CD1c-positive myeloid dendritic cell (primary cell): ENCODE measurements around the gene MPRIP.
"Not testable (repeated sequence)": the region's sequence is repeated elsewhere in the genome, so short reads cannot be mapped to it uniquely, and the experiment has no call there.

Experiments
- DNase-seq: peaks from one replicate; pipeline ENCODE4 v3.0.0-alpha.2; 2016; ENCODE audit errors: extremely low spot score

Gene MPRIP

DNA sequence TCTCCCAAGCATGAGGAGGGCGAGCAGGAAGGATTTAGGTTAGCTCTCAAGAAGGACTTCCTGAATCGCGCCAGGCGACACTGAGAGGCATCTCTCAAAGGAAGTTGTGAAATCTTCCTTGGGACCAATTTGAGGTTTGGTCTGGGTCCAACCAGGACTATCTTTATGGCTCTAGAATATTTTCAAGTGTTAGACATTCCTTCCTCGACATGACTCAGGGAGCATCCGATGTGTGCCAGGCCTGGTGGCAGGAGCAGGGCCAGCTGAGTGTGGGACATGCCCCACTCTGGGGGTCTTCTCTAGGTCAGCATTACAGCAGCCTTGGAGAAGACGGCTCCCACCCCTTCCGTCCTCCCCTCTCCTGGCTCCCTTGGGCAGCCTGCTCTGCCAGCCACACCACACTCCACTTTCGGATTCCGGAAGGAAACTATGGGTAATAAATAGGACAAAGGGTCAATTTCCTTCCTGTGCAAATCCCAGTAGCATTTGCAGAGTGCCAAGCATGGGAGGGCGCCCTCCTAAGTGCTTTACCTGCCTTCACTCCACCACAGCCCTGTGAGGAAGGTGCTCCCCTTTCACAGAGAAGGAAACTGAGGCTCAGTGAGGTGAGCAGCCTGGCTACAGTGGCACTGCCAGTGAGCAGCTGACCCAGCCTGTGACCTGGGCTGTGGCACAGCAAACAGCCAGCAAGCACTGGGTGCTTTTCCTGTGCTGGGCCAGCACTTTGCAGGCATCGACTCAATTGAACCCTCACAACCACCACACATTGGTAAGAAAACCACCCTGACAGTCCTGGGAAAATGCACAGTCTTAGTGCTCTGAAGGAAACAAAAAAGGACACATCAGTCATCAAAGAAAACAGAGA, 31.0 kb upstream of the MPRIP start:
- peak; percentile 44 for DNase-seq

DNA sequence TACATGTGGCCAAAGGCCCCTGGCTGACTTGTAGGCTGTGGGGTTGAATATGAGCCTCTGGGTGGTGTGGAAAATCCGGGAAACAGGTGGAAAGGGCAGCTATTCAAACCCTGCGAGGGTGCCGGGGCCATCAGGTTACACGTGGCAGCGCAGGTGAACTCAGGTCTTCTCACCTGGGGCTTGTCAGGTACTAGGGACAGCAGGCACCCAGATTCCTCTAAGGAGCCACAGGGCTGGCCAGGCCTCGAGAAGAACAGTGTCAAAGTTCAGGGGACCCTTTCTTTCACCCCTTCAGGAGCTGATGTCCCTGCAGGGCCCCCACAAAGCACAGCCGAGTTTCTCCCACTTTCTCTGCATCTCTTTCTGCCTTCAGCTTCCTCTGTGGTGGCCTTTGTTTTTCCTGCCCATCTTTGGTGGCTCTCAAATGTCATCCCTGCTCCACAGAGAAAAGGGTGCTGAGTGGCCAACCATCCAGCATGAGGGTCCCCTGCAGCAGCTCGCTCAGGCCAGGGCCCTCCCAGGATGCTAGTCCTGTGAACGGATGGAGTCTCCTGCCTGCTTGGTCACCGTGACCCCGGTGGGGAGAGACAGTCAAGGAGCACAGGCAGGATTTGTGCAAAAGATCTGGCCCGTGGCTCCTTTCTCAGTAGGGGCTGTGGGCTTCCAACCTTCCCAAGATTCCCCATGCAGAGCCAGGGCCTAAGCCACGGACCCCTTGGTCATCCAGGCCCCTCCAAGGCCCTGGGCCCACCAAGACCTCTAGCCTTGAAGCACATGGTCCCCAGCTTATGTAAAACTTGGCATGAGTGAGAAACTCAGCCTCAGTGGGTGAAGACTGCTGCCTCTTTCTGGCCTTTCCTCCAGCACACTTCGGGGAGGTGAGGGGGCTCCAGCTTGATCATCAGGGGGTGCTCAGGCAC, 28.2 kb upstream of the MPRIP start:
- not testable (repeated sequence) for DNase-seq

DNA sequence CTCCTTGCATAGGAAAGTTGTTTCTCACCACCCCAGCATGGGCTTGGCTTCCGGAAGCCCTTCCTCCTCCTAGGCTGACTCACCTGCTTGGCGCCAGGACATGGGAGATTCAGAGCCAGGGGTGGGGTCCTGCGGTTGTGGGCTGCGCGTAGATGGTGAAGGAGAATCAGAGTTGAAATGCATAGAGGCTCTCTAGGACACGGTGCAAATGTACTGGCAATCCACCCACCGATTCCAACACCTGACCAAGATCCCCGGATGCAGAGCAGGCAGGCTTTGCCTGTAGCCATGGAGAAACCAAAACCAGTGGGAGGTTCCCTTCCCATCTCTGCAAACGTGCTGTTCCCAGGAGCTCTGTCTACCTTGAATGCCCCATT, 27.5 kb upstream of the MPRIP start:
- DNase-seq: not testable (repeated sequence)

DNA sequence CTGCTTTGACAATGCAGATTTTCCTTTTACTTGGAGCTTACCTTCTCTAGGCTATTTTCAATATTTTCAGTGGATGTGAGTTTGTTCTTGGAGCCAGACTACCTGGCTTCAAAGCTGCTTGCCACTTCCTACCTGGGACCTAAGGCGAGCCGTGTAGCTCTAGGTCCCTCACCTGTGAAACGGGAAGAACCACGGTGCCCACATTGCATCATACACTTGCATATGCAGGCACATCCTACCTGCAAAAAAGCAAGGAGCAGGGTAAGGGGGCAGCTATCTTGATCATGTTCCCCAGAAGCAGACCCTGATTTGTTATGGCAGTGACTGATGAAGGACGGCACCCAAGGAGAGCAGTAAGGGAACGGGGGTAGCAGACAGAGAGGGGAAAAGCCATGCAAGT, 27.0 kb upstream of the MPRIP start:
- no peak for DNase-seq

DNA sequence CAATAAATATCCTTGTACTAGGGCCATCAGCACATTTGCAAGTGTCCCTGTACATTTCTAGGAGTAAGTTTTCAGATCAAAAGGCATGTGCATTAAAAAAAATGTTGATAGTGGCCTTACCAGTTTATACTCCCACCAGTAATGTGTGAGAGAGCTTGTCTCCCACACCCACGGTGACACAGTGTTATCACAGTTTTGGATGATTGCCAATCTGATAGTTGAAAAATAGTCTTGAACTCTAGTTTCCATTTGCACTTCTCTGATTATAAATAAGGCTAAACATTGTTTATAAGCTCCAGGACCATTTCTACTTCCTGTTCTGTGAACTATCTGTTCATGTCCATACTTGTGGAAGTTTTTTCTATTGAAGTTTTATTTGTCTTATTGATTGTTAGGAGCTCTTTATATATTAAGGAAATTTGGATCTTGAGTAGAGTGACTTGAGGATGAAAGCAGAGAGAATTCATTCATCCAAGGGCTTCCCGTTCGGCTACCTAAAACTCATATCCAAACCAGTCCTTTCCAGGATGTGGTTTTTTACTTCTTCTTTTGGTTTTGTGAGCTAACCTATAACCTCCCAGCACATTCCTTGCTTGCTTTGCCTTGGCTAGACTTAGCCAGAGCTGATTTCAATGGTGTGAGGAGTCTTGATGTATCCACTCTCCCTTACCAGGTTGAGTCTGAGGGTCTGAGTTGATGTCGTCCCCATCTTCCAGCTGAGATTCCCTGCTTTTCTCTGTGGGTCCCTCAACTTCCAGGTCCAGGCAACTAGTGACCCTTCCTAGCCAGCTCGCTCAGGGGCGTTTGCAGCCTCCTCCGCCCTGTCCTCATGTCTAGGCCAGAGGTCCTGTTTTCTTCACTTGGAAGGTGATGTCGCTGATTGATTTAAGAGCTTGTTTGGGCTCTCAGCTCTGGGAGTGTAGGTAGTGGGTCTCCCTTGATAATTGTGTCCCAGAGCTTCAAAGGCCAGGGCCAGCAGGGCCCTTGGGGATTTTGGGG, 25.8 kb upstream of the MPRIP start:
- DNase-seq: peak; percentile 85

DNA sequence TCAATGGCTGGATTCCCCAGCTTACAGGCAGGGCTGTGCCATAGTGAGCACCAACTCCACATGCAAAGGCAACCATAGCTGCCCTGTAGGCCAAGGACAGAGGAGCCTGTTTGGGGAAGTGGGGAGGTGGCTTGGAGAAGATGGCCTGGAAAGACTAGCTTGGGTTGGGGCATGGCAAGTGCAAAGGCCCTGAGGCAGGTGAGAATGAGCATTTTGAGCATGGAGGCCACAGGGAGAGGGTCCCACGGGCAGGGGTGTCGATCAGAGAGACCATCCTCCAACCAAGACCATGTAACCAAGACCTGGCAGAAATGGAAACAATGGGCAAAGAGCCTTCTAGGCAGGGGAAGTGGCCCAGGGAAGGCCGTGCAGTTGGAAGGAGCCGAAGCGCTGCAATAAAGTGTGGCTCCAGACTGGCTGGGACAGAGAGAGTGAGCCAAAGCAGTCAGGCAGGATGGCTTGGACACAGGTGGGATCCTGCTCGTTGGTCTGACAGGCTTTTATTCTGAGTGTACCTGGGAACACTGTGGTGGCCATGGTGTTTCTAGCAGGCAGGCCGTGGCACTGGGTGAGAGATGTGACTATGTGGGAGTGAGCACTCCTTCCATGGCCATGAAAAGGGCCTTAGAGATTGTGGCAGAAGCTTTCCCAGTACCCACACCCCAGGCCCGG, 24.8 kb upstream of the MPRIP start:
- no peak for DNase-seq

DNA sequence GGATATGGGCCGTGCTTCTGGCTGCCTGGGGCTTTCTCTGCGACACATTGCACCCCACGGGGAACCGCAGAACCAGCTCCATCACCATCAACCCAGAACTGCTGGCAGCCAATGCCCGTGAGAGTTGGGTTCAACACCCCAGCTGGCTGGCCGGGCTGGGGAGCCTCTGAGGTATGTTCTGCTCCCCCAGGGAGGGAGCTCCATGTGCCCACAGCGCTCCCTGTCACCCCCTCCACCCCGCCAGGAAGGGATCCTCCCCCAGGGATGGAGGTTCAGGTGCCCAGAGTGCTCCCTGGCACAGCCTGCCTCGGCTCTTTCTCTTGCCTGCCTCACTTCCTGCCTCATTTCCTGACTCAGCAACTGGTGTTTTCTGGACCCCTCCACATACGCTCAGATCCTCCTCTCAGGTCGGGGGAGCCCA, 24.2 kb upstream of the MPRIP start:
- DNase-seq: no peak

DNA sequence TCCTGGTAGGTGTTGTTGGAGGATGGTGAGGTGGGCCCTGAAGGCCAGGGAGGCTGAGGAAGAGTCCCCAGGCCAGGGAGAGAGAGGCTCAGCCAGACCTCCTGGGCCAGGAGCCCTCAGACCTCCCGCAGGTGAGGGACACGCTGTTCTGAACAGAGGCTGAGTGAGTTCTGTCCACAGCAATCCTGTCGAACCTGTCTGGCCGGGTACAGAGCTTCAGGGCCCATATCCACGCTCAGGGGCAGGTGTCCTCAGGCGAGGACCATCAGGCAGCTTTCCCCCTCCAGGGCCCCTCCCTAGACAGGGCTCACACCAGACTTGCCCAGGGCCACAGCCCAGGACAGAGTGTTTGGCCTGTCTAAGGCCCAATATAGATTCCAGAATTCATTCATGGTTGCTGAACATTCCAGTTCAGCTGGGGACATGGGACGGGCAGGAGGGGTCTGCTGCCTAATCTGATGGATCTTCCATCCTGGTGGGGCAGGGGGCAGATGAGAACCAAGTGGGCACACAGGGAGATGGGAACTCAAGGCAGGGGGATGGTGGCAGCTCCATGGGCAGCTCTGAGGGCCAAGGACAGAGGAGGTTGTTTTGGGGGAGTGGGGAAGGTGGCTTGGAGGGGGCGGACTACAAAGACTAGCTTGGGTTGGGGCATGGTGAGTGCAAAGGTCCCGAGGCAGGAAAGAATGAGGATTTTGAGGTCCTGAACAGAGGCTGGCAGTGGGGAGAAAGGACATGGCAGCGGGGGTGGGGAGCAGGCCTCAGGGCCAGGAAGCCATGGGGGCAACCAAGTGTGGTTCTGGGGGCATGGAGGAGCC, 23.4 kb upstream of the MPRIP start:
- no peak for DNase-seq

DNA sequence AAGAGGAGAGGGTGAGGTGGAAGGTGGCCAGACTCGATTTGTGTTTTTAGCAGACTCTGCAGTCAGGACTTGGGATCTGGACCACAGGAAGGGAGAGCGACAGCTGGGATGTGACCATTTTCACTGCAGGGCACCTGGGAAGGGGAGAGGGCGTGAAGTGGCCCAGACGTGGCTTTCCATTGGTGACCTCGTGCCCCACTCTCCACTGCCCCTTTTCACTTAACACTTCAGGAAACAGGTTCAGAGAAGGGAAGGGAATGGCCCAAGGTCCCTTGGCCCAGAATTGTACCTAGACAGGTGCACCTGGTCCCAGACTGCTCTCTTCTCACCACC, 22.9 kb upstream of the MPRIP start:
- no peak for DNase-seq

DNA sequence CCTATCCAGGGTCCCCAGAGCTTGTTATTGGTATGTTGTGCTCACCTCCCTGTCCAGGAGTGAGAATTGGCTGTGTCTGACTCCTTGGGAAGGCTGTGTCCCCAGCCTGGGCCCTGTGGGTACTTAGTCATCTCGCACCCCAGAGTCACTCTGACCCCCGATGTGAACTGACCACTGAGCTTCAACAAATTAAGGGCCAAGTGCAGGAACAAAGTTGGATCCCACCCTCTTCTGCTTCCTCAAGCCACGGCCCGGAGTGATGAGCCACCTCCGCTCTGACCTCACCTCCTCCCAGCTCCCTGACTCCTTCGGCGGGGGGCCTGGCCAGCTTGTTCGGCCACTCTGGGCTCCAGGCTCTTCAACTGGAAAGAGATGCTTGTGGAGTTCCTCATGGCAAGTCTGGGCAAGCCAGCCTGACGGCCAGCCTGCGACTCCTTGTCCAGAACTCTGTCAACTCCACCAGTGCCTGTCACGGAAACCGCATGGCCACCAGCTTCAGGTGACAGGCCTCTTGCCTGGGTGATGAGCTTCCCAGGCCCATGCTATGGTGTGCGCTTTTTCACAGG, 22.3 kb upstream of the MPRIP start:
- no peak for DNase-seq

DNA sequence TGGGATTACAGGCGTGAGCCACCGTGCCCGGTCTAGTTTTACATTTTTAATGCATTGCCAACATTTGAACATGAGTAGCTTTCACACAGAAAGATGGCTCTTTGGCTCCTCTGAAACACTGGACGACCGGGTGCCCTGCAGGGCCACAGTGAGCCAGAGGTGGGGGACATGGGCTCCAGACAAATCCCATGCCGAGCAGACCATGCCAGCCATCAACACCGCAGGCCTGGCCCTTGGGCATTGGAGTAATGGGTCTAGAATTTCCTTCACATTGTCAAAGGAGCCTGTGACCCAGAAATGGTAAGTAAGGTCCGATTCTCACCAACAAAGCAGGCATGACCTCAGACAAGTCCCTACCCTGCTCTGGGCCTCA, 21.4 kb upstream of the MPRIP start:
- DNase-seq: no peak

DNA sequence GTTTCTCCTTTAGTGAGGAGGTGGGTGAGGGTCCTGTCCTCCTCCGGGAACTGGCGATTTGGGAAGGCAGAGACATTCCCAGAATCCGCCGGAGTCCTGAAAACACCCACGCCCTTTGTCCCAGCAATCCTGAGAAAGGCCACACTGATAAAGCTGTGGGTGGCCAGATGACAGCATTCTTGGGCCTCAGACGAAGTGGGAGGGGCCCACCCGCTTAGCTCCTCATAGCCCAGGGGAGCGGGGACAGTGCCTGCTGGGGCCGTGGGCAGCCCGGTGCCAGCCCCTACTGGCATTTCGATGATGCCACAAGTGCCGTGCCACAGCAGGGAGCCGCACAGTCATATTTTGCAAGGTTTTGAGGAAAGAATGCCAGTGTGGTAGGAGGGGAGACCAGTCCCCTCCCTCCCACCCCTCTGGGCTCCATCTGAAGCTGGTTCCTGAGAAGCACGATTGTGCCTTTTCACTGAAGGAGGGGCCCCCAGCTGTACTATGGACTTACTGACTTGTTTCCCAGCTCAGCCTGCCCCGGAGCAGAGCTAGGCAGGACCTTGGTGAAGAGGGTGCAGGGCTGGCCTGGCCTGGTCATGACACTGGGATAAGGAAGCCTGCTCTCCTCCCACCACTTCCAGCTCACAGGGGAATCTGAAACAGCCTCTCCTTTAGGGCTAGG, 20.9 kb upstream of the MPRIP start:
- DNase-seq: peak; percentile 54

DNA sequence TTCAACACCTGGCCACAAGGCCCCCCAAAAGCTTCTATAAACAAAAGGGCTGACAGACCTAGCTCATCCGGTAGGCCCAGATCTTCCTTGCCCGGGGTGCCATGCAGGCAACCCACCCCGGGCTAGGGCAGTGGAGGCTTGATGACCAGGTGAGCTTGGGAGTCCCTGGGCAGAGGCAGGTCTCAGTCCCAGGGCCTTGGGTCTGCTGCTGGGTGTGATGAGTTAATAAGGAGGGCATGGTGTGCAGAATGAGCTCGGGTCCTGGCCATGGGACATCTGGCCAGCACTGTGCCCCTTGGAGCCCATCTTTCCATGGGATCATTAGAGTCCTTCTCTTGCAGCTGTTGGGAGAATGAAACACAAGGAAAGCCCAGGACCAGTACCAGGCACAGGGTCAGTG, 20.2 kb upstream of the MPRIP start:
- DNase-seq: no peak

DNA sequence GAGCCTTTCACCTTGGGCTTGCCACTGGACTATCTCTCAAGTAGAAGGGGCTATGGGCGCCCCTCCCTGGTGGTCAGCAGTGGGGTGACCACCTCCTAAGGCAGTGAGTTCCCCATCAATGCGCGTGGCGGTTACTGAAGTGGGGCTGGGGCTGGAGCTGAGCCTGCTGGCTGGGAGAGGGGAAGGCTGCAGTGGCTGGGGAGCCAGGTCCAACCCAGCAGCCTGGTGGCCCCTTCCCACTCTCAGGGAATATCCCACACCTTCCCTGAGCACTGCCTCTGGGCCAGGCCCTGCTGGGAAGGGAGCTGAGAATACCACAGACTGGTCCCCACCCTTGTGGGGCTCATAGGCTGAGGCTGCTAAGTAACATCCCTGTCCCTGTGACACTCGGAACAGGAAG, 19.8 kb upstream of the MPRIP start:
- no peak for DNase-seq

DNA sequence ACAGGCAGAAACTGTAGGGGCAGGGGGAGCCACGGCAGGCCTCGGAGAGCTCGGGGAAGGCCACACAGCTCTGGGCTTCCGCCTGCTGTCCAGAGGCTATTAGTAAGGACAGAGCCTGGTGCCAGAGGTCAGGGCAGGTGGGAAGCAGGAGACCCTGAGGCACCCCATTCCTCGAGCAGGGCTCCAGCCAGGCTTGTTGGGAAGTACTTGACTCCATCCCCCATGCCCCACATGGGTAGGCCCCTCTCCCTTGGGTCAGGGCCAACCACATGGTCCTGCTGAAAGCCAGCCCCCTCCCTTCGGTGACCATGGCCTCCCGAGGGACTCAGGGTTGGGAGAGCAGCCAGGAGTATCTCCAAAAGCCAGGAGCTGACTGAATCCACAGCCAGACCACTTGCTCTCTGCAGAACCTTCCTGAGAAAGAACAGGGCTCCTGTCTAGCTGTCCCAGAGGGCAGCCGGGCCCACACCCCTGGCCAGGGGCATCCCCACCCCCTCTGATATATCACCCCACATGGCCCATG, 17.4 kb upstream of the MPRIP start:
- no peak for DNase-seq

DNA sequence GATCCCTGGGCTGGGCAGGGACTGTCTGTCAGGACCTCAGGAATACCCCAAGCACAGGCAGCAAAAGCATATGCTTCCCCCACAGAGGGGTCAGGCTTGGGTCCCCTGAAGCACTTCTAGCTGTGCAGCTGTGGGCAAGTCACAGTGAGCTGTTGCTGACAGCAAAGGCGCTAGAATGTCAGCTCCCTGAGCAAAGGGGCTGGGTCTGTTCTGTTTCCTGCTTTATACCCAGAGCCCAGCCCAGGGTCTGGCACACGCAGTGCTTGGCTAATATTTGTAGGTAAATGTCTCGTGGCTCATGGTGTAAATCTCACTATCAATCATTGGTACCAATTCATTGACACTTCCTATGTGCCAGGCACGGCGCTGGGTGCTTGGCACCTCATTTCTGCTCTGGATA, 16.6 kb upstream of the MPRIP start:
- DNase-seq: no peak

DNA sequence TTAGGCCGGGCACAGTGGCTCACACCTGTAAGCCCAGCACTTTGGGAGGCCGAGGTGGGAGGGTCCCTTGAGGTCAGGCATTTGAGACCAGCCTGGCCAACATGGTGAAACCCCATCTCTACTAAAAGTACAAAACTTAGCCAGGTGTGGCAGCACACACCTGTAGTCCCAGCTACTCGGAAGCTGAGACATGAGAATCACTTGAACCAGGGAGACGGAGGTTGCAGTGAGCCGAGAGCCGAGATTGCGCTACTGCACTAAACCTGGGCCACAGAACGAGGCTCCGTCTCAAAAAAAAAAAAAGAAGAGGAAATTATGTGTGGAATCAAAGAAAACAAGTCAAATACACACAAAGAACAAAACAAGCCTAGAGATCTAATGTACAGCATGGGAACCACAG, 16.1 kb upstream of the MPRIP start:
- DNase-seq: no peak

DNA sequence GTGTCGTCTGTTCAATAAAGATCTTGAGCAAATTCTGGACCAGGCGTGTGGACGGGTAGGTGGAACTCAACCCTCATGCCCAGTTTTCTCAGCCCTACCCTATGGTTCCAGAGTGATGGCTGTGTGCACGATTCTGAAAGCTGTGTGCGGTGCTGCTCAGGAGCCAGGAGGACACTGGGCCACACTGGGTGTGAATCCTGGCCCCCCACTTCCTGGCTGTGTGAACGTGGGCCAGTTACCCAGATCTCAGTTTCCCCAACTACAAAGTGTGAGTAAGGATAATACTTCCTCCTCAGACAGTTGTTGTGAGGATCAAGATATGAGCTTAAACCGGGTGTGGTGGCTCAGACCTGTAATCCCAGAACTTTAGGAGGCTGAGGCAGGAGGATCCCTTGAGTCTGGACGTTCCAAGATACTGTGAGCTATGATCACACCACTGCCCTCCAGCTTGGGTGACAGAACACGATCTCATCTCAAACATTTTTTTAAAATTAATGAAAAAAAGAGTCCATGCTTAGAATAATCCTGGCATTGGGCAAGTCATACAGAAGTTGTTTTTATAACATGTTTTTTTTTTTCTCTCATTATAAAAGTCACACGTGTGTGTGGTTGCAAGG, 14.7 kb upstream of the MPRIP start:
- no peak for DNase-seq
